ENCODE data around the gene MXD1. TPM values are rescaled to one million over a fixed set of nuclear protein-coding genes. Genes with fewer than 3 reads are reported as not detected.
A peak's percentile ranks its signal among the peaks of the same experiment; 100 is the strongest.

The MXD1 gene
- total and polyA plus RNA-seq, 4 donors = 1.4 to 8.5 (median 5.8) TPM

- peaks cover 0 to 8% (median 4%) of the 10 kb centered on the region in 4 donors for H3K4me1 ChIP-seq (ENCODE audit: control insufficient read depth in 4 of 4, insufficient read depth in 4 of 4, low read length in 3 of 4)
- no peak for DNase-seq (ENCODE audit: low spot score)
- H3K9ac ChIP-seq (ENCODE audit: low read depth in 1 of 2, low read length in 2 of 2) = no peak overlapping the region
- H3K27ac ChIP-seq (ENCODE audit: low read depth in 1 of 2, low read length in 2 of 2) = peak overlapping the region; percentile 26 to 55
- no peaks in the 10 kb centered on the region for H3K9me3 ChIP-seq (ENCODE audit: control insufficient read depth in 4 of 4, low read length in 3 of 4)
- no peaks in the 10 kb centered on the region for H3K27me3 ChIP-seq (ENCODE audit: control insufficient read depth in 4 of 4, insufficient read depth in 4 of 4, low read length in 3 of 4)
- no peak overlapping the region for H3K4me3 ChIP-seq (ENCODE audit: low read depth in 1 of 3, low read length in 3 of 3)
- 1% methylated on average over 2 of the region's 2 CpGs for WGBS
- peaks cover 0 to 23% (median 14%) of the 10 kb centered on the region in 4 donors for H3K36me3 ChIP-seq (ENCODE audit: control insufficient read depth in 4 of 4, insufficient read depth in 3 of 4, low read depth in 1 of 4, low read length in 3 of 4)
- TF ChIP-seq MAX (IDR thresholded peaks at IDR 0.05) (no peak), RAD21 (IDR thresholded peaks at IDR 0.05) (peak; percentile 91 to 94), FOXA2 (IDR thresholded peaks at IDR 0.05) (no peak), YY1 (IDR thresholded peaks at IDR 0.05) (no peak), HNF4A (conservative IDR thresholded peaks at IDR 0.05) (no peak), TAF1 (conservative IDR thresholded peaks at IDR 0.05) (no peak), ATF3 (IDR thresholded peaks at IDR 0.05) (no peak), JUND (IDR thresholded peaks at IDR 0.05) (no peak), FOXA1 (IDR thresholded peaks at IDR 0.05) (no peak), CTCF (IDR thresholded peaks at IDR 0.05; ENCODE audit: low read depth, low read length, missing input control) (peak; percentile 57), EGR1 (IDR thresholded peaks at IDR 0.05; ENCODE audit: low read depth in 2 of 2) (no peak), HNF4G (IDR thresholded peaks at IDR 0.05) (no peak), RXRA (IDR thresholded peaks at IDR 0.05) (no peak), GABPA (IDR thresholded peaks at IDR 0.05 in 1 of 2, conservative IDR thresholded peaks at IDR 0.05 in 1 of 2) (no peak), NR2F2 (IDR thresholded peaks at IDR 0.05) (no peak)
These were observed 2.8 kb upstream of the MXD1 start for GRCh38 chr2:69911985-69912563.

- Histone ChIP-seq H3K27ac (ENCODE audit: low read depth in 1 of 2, low read length in 2 of 2) (peak overlapping the region; percentile 99 to 100), H3K9ac (ENCODE audit: low read depth in 1 of 2, low read length in 2 of 2) (peak overlapping the region; percentile 80 to 95), H3K4me3 (ENCODE audit: low read depth in 1 of 3, low read length in 3 of 3) (peak overlapping the region; percentile 61 to 64 (median 62)), H3K4me1 (ENCODE audit: control insufficient read depth in 4 of 4, insufficient read depth in 4 of 4, low read length in 3 of 4) (peaks cover 0 to 8% (median 4%) of the 10 kb centered on the region in 4 donors), H3K9me3 (ENCODE audit: control insufficient read depth in 4 of 4, low read length in 3 of 4) (no peaks in the 10 kb centered on the region), H3K36me3 (ENCODE audit: control insufficient read depth in 4 of 4, insufficient read depth in 3 of 4, low read depth in 1 of 4, low read length in 3 of 4) (peaks cover 0 to 11% (median 5%) of the 10 kb centered on the region in 4 donors), H3K27me3 (ENCODE audit: control insufficient read depth in 4 of 4, insufficient read depth in 4 of 4, low read length in 3 of 4) (no peaks in the 10 kb centered on the region)
- under 1% methylated on average over 56 of the region's 56 CpGs for WGBS
- DNase-seq (ENCODE audit: low spot score) = peak; percentile 99
- peak; percentile 93 for TF ChIP-seq ATF3 (IDR thresholded peaks at IDR 0.05)
- TF ChIP-seq FOXA1 (IDR thresholded peaks at IDR 0.05) = no peak
- no peak for TF ChIP-seq CTCF (IDR thresholded peaks at IDR 0.05; ENCODE audit: low read depth, low read length, missing input control)
- TF ChIP-seq JUND (IDR thresholded peaks at IDR 0.05) = peak; percentile 98
- TF ChIP-seq HNF4A (conservative IDR thresholded peaks at IDR 0.05) = no peak
- TF ChIP-seq RXRA (IDR thresholded peaks at IDR 0.05) = peak; percentile 37 to 51
- peak; percentile 25 for TF ChIP-seq ZBTB33 (IDR thresholded peaks at IDR 0.05)
- TF ChIP-seq FOXA2 (IDR thresholded peaks at IDR 0.05) = no peak
- TF ChIP-seq YY1 (IDR thresholded peaks at IDR 0.05) = peak; percentile 92
- TF ChIP-seq MAX (IDR thresholded peaks at IDR 0.05) = peak; percentile 90
- TF ChIP-seq HNF4G (IDR thresholded peaks at IDR 0.05) = peak; percentile 31
- no peak for TF ChIP-seq TAF1 (conservative IDR thresholded peaks at IDR 0.05)
- TF ChIP-seq GABPA (IDR thresholded peaks at IDR 0.05 in 1 of 2, conservative IDR thresholded peaks at IDR 0.05 in 1 of 2) = peak in 1 of 2 donors; percentile 62
- TF ChIP-seq EGR1 (IDR thresholded peaks at IDR 0.05; ENCODE audit: low read depth in 2 of 2) = peak; percentile 56 to 80
- peak; percentile 57 to 65 for TF ChIP-seq RAD21 (IDR thresholded peaks at IDR 0.05)
- peak; percentile 54 for TF ChIP-seq NR2F2 (IDR thresholded peaks at IDR 0.05)
- peak; percentile 100 for TF ChIP-seq SP1 (IDR thresholded peaks at IDR 0.05)
These were observed 552 bp upstream of the MXD1 start for GRCh38 chr2:69914164-69914949.

All from liver (tissue), 9 donors.